ENCODE data around the gene CCDC80. TPM values are rescaled to one million over a fixed set of nuclear protein-coding genes. Genes with fewer than 3 reads are reported as not detected.

Gene CCDC80
- total RNA-seq, 1 experiment from 2014 or later = 19.4 TPM

DNA sequence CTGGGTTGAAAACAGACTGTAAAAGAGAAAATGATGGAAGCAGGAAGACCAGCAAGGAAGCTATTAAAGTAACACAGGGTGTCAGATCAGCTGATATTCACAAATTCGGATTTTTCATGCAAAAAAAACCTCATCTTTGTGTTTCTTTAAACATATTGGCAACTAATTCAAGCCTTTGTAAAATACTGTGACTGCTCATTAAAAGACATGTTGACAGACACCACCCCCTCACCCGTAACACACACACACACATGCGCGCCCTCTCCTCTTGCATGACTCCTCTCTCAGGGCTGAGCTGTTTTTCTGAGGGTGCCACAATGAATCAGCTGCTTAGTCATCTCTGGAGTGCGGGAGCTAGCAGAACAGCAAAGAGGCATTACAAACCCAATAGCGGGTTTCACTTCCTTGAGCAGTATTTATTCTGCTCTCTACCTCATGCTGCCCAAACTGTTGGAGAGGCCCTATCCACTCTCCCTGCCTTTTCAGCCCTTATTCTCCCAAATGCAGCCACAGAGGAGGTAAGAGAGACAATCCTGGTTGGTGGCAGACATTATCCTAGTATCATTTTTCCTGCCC is 35.8 kb upstream of the CCDC80 start:
- Mint-ChIP-seq H3K27ac (ENCODE audit: low read depth, unreplicated experiment) (peak overlapping the region; percentile 87), H3K36me3 (ENCODE audit: insufficient read depth, unreplicated experiment) (no peaks in the 10 kb centered on the region), H3K4me1 (ENCODE audit: insufficient read depth, unreplicated experiment) (peaks cover 36% of the 10 kb centered on the region), H3K9me3 (ENCODE audit: unreplicated experiment) (no peaks in the 10 kb centered on the region), H3K27me3 (ENCODE audit: insufficient read depth, unreplicated experiment) (no peaks in the 10 kb centered on the region), H3K4me3 (ENCODE audit: unreplicated experiment) (peak overlapping the region; percentile 45)
- peak; percentile 97 for DNase-seq (ENCODE audit: unreplicated experiment)
- intact Hi-C loops (cut with micrococcal nuclease) = no loop called here
- BruUV-seq (replicated peaks) = no TSS peak
- ChIA-PET CTCF (interaction anchor here (0.9 to 1.7 kb wide), 4 partner anchors 12 to 308 kb away, joined by 3 to 17 read pairs (median 3); no protein-coding TSS in a partner anchor), POLR2A (interaction anchor here (0.6 to 1.8 kb wide), 10 partner anchors 12 to 1087 kb away, joined by 3 to 8 read pairs (median 4); no protein-coding TSS in a partner anchor)
- TF ChIP-seq, protein P1, sequence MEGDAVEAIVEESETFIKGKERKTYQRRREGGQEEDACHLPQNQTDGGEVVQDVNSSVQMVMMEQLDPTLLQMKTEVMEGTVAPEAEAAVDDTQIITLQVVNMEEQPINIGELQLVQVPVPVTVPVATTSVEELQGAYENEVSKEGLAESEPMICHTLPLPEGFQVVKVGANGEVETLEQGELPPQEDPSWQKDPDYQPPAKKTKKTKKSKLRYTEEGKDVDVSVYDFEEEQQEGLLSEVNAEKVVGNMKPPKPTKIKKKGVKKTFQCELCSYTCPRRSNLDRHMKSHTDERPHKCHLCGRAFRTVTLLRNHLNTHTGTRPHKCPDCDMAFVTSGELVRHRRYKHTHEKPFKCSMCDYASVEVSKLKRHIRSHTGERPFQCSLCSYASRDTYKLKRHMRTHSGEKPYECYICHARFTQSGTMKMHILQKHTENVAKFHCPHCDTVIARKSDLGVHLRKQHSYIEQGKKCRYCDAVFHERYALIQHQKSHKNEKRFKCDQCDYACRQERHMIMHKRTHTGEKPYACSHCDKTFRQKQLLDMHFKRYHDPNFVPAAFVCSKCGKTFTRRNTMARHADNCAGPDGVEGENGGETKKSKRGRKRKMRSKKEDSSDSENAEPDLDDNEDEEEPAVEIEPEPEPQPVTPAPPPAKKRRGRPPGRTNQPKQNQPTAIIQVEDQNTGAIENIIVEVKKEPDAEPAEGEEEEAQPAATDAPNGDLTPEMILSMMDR (IDR thresholded peaks at IDR 0.05; ENCODE audit: unreplicated experiment) = no peak

DNA sequence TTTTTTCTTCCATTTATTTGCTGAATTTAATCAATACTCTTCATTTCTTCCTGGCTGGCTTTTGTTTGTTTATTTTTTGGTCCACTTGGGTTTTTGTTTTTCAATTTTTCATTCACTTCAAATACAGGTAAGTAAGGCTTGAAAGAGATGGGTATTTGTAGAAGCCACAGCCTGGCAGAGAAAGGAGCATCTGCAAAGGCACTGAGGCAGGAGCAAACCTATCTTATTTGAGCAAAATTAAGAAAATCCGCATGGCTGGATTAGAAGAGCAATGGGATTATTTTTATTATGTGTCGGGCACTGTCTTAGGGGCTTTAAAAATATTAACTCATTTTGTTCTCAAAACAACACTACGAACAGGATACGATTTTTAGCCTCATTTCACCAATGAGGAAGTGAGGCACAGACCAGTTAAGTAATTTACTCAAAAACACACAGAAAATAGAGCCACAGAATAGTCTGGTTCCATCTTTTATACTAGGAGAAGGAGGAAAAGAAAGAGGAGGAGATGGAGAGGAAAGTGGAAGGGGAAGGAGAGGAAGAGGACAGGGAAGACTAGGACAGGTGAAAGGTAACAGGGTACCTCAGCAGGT is 35.1 kb upstream of the CCDC80 start:
- intact Hi-C loops (cut with micrococcal nuclease) = no loop called here
- H3K27me3 Mint-ChIP-seq (ENCODE audit: insufficient read depth, unreplicated experiment) = no peaks in the 10 kb centered on the region
- no peak for DNase-seq (ENCODE audit: unreplicated experiment)
- no peaks in the 10 kb centered on the region for H3K9me3 Mint-ChIP-seq (ENCODE audit: unreplicated experiment)
- H3K36me3 Mint-ChIP-seq (ENCODE audit: insufficient read depth, unreplicated experiment) = no peaks in the 10 kb centered on the region
- POLR2A ChIA-PET = interaction anchor here (0.6 to 1.8 kb wide), 9 partner anchors 12 to 315 kb away, joined by 3 to 8 read pairs (median 4); no protein-coding TSS in a partner anchor
- H3K4me3 Mint-ChIP-seq (ENCODE audit: unreplicated experiment) = no peak overlapping the region
- CTCF ChIA-PET = interaction anchor here (1.1 to 1.7 kb wide), 3 partner anchors 33 to 308 kb away, joined by 3 to 17 read pairs (median 3); no protein-coding TSS in a partner anchor
- no TSS peak for BruUV-seq (replicated peaks)
- TF ChIP-seq, protein P1 (IDR thresholded peaks at IDR 0.05; ENCODE audit: unreplicated experiment) = no peak
- no peak overlapping the region for H3K27ac Mint-ChIP-seq (ENCODE audit: low read depth, unreplicated experiment)
- H3K4me1 Mint-ChIP-seq (ENCODE audit: insufficient read depth, unreplicated experiment) = peaks cover 41% of the 10 kb centered on the region

DNA sequence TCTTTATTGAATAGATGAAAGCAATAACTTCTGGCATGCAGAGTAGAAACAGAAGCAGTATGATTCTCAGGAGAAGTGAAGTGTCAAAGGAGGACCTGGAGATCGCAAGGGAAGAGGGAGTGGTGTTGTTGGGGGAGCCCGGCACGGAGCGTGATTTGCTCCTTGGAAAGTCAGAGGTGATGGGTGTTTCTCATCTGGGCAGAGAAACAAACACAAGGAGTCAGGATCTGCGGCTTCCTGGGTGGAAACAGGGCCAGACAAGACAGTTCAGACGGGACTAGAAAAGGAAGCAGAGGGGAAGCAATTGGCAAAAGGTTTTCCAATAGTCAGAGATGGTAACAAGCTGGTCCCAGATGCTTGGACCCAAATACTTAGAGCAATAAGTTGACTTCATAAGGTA is 34.4 kb upstream of the CCDC80 start:
- H3K4me1 Mint-ChIP-seq (ENCODE audit: insufficient read depth, unreplicated experiment) = peaks cover 41% of the 10 kb centered on the region
- H3K9me3 Mint-ChIP-seq (ENCODE audit: unreplicated experiment) = no peaks in the 10 kb centered on the region
- intact Hi-C loops (cut with micrococcal nuclease) = no loop called here
- no peak for DNase-seq (ENCODE audit: unreplicated experiment)
- H3K27ac Mint-ChIP-seq (ENCODE audit: low read depth, unreplicated experiment) = no peak overlapping the region
- no peaks in the 10 kb centered on the region for H3K36me3 Mint-ChIP-seq (ENCODE audit: insufficient read depth, unreplicated experiment)
- no TSS peak for BruUV-seq (replicated peaks)
- TF ChIP-seq, protein P1 (IDR thresholded peaks at IDR 0.05; ENCODE audit: unreplicated experiment) = no peak
- H3K4me3 Mint-ChIP-seq (ENCODE audit: unreplicated experiment) = no peak overlapping the region
- CTCF ChIA-PET = no interaction called here
- POLR2A ChIA-PET = interaction anchor here (0.6 to 0.7 kb wide), 2 partner anchors 101 to 166 kb away, joined by 3 read pairs; no protein-coding TSS in a partner anchor
- H3K27me3 Mint-ChIP-seq (ENCODE audit: insufficient read depth, unreplicated experiment) = no peaks in the 10 kb centered on the region

DNA sequence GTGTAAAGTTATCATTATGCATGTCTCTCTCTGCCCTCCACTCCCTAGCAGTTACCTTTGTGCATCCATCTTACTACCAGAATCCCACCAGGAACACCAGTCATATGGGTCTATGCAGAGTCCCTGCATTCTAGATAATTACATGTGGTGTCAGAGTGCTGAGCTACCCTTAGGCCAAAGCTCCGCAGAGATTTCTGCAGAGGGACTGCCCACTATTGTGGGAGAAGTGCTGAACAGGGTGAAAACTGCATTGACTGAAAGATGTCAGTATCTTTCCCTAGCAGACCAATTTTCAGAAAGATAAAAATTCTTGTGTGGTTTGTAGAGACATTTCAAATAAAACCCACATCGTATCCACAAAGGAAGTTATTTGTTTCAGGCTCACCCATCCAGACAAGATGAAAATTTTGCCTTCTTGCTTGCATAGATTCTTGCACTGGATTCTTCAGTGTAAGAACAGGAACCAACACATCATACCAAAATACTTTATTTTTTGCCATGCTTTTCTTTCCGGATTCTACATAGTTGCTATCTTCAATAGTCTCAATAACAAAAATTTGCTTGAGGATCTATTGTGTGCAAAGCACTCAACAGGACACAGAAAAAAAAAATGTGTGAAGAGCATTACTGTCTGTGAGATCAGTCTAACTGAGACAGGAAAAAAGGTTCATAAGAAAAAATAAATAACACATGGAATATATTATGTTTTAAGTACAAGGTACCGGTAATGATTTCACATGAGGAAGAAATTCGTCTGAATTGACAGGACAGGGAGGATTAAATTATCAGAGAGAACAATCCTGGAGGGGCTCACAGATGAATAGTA is 32.0 kb upstream of the CCDC80 start:
- no peak for DNase-seq (ENCODE audit: unreplicated experiment)
- Mint-ChIP-seq H3K27me3 (ENCODE audit: insufficient read depth, unreplicated experiment) (no peaks in the 10 kb centered on the region), H3K27ac (ENCODE audit: low read depth, unreplicated experiment) (peak overlapping the region; percentile 26), H3K36me3 (ENCODE audit: insufficient read depth, unreplicated experiment) (no peaks in the 10 kb centered on the region), H3K4me3 (ENCODE audit: unreplicated experiment) (peak overlapping the region; percentile 7), H3K9me3 (ENCODE audit: unreplicated experiment) (no peaks in the 10 kb centered on the region), H3K4me1 (ENCODE audit: insufficient read depth, unreplicated experiment) (peaks cover 41% of the 10 kb centered on the region)
- intact Hi-C loops (cut with micrococcal nuclease) = no loop called here
- CTCF ChIA-PET = interaction anchor here (0.9 kb wide), 1 partner anchor 19 kb away, joined by 3 read pairs; no protein-coding TSS in a partner anchor
- BruUV-seq (replicated peaks) = no TSS peak
- TF ChIP-seq, protein P1 (IDR thresholded peaks at IDR 0.05; ENCODE audit: unreplicated experiment) = no peak
- POLR2A ChIA-PET = interaction anchor here (0.7 to 1.4 kb wide), 2 partner anchors 15 to 30 kb away, joined by 3 read pairs; no protein-coding TSS in a partner anchor
